B cell (primary cell): ENCODE measurements around the gene ZMIZ1.

Source experiments
- EZH2 ChIP-seq: IDR thresholded peaks from 2 replicates; pipeline ENCODE4 v1.6.1; 2012; ENCODE audit warnings: borderline replicate concordance, low read depth, mild to moderate bottlenecking, moderate library complexity, low read length; ENCODE audit not compliant: insufficient read depth, poor library complexity, severe bottlenecking
- TF ChIP-seq, protein P1 (sequence below): fragments of 200-600 bp; IDR thresholded peaks from one replicate; pipeline ENCODE4 v1.8.0; 2022; ENCODE audit warnings: antibody characterized with exemption, mild to moderate bottlenecking

DNA sequence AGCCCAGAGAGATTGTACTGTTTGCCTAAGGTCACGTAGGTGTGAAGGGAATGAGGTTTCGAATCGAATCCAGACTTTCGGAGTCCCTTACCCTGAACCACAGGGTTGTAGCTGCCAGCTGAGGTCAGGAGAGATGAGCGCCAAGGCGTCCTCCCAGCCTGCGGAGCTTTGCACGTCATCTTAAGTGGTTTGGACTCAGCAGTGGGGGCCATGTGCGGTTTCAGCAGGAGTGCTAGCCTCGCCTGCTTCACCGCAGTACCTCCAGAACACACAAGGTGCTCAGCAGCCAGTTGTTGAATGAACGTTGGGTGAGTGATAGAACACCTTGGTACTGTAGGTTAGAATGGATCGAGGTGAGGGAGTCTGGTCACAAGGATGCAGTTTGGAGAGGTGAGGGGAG is 203.6 kb downstream of the ZMIZ1 start:
- TF ChIP-seq, protein P1, sequence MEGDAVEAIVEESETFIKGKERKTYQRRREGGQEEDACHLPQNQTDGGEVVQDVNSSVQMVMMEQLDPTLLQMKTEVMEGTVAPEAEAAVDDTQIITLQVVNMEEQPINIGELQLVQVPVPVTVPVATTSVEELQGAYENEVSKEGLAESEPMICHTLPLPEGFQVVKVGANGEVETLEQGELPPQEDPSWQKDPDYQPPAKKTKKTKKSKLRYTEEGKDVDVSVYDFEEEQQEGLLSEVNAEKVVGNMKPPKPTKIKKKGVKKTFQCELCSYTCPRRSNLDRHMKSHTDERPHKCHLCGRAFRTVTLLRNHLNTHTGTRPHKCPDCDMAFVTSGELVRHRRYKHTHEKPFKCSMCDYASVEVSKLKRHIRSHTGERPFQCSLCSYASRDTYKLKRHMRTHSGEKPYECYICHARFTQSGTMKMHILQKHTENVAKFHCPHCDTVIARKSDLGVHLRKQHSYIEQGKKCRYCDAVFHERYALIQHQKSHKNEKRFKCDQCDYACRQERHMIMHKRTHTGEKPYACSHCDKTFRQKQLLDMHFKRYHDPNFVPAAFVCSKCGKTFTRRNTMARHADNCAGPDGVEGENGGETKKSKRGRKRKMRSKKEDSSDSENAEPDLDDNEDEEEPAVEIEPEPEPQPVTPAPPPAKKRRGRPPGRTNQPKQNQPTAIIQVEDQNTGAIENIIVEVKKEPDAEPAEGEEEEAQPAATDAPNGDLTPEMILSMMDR: no peak
- no peak for TF ChIP-seq EZH2
